ENCODE data around the gene NRXN2.

DNA sequence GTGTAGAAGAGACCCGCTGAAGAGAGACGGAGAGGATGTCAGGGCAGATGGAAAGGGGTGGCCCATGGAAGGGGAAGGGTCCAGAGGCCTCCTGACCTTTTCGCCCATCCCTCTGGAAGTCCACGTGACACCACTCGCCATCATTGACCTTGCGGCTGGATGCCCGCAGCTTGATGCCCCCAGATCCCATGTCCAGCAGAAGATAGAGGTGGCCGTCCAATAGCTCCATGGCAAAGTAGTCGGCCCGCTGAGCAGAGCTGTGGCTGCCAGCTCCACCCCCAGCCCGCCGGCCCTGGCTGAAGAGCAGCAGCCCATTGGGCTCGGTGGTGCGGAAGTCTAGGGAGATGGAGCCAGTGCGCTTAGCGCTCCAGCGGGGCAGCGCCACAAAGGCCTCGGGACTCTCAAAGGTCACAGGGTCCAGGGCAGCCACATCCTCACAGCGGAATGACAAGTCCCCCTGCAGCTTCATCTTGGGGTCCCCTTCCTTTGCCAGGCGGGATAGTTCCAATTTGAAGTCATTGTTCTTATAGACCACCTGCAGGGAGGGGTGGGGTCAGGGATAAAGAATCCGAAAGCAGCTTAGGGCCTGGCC lies 55.7 kb downstream of the NRXN2 start:
- TF ChIP-seq, protein P1, sequence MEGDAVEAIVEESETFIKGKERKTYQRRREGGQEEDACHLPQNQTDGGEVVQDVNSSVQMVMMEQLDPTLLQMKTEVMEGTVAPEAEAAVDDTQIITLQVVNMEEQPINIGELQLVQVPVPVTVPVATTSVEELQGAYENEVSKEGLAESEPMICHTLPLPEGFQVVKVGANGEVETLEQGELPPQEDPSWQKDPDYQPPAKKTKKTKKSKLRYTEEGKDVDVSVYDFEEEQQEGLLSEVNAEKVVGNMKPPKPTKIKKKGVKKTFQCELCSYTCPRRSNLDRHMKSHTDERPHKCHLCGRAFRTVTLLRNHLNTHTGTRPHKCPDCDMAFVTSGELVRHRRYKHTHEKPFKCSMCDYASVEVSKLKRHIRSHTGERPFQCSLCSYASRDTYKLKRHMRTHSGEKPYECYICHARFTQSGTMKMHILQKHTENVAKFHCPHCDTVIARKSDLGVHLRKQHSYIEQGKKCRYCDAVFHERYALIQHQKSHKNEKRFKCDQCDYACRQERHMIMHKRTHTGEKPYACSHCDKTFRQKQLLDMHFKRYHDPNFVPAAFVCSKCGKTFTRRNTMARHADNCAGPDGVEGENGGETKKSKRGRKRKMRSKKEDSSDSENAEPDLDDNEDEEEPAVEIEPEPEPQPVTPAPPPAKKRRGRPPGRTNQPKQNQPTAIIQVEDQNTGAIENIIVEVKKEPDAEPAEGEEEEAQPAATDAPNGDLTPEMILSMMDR (conservative IDR thresholded peaks at IDR 0.05) = no peak
- no peak for TF ChIP-seq ZFX (IDR thresholded peaks at IDR 0.05)

Measured in C4-2B (cell line).